Cortex of kidney (tissue), 1 donor: ENCODE data around the gene TCF19.

ENCODE experiments used
- DNase-seq: peaks from one replicate; lab custom pipeline; 2025; lab: John Stamatoyannopoulos, UW

The TCF19 gene

DNA sequence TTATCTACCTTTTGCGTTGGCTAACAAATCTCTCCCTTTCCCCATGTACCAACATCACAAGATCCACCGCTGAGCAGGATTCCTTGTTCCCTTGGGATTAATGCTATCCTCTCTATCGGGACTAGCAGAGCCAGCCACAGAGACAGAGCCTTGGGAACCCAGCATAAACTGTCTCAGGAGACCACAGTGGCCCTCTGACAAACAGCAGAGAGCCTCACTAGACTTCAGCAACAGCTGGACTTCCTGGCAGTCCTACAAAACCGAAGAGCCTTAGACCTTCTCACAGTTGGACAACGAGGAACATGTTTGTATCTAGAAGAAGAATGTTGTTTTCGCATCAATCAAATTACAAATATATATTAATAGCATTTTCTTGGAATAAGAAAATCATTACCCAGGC lies 51.7 kb downstream of the TCF19 start:
- DNase-seq = no peak

DNA sequence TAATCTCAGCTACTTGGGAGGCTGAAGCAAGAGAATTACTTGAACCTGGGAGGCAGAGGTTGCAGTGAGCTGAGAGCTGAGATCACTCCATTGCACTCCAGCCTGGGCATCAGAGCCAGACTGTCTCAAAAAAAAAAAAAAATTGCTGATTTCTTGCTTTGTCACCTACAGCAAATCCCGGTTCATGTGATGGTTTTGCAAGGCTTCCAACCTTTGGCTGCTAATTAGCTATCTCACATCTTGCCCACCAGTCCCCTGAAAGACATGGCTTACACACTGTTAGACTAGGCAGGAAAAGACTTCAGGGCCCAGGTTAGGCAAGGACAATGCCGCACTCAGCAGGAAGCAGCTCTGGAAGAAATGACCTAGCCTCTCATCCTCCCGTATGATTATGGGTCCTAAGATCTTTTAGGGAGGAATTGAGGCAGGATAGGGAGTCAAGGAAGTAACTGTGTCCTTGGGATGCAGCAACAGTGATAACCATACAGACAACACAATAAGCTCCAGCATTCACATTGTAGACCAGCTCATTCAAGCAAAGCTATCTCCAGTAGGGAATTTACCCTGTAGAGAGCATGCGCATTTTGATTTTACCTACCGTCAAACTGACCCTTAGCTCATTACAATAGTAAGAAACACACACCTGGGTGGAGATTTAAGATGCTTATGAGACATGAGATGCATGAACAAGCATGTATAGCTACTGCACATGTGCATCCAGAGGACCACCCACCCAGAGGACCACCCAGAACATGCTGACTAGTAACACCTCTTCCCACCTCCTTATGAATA lies 52.5 kb downstream of the TCF19 start:
- DNase-seq = no peak
